ENCODE results near the gene TTC24.

GRCh38 chr1:156592910-156593660 is 13.6 kb downstream of the TTC24 start:
- TF ChIP-seq, protein P1, sequence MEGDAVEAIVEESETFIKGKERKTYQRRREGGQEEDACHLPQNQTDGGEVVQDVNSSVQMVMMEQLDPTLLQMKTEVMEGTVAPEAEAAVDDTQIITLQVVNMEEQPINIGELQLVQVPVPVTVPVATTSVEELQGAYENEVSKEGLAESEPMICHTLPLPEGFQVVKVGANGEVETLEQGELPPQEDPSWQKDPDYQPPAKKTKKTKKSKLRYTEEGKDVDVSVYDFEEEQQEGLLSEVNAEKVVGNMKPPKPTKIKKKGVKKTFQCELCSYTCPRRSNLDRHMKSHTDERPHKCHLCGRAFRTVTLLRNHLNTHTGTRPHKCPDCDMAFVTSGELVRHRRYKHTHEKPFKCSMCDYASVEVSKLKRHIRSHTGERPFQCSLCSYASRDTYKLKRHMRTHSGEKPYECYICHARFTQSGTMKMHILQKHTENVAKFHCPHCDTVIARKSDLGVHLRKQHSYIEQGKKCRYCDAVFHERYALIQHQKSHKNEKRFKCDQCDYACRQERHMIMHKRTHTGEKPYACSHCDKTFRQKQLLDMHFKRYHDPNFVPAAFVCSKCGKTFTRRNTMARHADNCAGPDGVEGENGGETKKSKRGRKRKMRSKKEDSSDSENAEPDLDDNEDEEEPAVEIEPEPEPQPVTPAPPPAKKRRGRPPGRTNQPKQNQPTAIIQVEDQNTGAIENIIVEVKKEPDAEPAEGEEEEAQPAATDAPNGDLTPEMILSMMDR (IDR thresholded peaks at IDR 0.05): no peak
- no peak for TF ChIP-seq ZFX (IDR thresholded peaks at IDR 0.05; ENCODE audit: borderline replicate concordance)
